ENCODE data around the gene ATPAF1.

ATPAF1 gene

DNA sequence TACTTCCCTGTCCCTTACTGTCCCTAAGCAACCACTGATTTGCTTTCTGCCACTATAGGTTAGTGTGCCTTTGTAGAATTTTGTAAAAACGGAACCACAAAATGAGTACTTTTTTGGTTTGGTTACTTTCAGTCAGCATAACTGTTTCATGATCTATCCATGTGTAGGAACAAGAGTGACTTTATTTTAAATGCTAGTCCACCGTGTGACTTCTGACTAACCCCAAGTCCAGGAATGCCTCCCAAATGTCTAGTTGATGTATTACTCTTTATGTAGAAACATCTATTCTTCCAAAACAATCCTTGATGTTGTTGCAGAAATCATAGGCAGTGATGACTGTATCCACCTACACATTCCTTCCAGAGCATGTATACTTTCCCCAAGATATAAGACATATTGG, 21.3 kb downstream of the ATPAF1 start:
- no peak for FAIRE-seq

DNA sequence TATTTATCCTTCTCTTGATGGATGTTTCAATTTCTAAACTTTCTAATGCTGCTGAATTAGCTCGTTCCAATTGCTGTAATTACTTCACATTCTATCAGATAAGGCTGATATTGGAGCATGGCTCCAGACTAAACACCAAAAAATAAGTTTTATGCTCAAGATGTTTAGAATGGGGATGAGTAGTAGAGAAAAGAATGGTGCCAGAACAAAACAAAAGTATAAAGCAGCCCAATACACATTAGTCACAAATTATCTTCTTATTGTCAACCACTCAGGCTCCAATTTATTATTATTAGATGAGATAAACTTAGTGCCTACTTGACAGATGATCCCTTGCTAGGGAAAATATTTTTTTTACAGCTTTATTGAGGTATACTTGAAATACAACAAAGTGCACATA, 21.8 kb downstream of the ATPAF1 start:
- no peak for FAIRE-seq

DNA sequence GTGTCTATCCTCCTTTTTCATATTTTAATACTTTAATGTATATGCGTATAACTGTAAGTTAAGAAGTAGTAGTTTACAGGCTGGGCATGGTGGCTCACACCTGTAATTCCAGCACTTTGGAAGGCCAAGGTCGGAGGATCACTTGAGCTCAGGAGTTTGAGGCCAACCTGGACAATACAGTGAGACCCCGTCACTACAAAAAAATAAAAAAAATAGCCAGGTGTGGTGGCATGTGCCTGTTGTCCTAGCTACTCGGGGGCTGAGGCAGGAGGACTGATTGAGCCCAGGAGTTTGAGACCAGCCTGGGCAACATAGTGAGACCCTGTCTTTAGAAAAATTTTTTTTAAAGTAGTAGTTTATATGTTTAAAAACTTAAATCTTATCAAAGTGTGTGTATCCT, 22.3 kb downstream of the ATPAF1 start:
- FAIRE-seq = no peak

DNA sequence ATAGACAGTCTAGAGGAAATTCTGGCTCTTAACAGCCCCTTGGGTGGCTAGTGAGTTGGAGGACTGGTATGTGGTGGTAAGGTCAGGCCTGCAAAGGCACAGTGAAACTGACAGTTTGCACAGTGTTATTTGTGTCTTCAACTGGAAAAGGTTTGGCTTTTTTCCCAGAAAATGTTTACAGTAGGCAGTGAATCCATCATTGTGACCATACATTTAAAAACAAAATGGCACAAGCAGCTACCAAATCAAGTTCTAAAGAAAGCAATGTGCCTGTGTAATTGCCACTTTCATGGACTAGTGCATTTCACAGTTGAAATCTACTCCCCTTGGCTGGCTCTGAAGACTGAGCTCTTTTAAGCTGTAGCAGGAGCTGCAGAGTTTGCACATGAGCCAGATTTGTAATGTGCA, 24.8 kb downstream of the ATPAF1 start:
- FAIRE-seq = peak; percentile 89

DNA sequence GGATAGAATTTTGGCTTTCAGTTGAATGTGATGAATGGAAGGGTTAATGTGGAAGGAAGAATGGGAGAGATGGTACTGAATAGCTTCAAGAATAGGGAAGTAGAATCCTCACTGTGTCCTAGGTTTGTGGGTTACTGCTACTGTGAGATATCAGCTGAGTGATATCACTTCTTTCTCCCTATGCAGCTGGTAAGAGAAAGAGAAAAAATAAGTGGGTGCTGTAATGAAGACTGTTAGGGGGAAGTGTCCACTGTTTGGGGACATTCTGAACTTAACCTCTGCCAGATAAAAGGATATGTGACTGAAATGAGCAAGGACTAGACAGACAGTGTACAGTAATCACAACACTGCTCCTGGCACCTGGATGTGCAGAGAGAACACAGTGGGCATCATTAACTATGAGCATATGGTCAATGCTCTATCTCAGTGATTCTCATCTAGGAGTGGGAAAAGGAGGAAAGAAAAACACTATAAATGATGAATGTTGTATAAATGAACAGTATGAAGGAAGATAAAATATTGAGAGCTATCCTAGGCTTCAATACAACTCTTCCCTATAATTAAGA, 26.0 kb downstream of the ATPAF1 start:
- no peak for FAIRE-seq

DNA sequence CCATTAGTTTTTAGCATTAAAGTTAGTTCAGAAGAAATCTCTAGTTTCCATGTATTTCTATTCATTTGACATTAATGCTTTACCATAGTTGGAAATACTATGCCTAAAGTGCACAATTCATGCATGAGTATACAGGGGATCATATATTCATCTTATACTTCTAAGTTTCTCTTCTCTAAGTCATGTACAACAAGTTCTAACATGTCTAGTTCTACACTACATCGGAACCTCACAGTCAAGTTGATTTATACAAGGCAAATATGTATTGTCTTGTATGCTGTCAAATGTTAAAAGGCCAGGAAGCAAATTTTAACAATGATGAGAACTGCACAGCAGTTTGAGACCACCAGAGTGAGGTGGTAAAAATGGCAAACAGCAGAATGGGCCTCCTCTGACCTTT, 28.6 kb downstream of the ATPAF1 start:
- FAIRE-seq = no peak

DNA sequence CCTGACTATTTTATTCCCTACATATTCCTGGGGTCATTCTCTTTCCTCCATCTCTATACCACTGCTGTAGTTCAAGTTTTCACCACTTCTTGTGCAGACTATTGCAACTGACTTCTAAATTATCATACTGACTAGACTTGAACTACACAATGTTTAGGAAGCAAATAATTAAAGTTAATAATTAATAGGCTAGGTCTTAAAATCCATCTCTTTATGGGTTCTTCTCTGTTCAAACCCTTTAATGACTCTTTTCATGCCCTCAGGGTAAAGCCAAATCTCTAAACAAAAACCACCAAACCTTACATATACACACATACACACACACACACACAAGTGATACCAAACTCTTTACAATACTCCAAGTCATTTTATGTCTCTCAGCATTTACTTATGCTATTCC, 29.2 kb downstream of the ATPAF1 start:
- no peak for FAIRE-seq

DNA sequence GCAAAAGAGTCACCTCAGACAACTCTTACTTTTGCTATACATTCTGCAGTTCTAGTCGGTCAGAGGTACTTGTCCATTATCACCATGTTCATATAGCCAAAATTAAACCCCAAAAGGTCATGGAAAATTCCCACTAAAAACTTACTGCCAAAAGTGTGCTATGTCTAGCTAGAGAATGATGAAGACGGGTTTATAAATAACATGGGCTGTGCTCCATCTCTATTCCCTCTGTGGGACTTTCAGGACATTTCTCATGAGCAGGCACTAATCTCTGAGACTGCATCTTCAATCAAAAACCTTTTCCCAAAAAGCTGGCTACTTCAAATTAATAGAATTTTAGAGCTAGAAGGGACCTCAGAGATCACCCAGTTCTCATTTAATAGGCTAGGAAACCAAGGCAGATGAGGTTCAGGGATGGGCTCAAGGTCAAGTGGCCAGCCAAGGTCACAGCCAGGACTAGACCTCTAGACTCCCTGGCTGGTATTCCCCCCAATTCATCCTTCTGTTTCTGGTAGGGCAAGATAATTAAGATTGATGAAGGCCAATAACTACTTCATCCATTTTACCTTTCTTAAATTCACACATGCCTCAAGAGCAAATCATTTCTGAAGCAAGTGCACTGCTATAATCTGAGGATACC, 30.6 kb downstream of the ATPAF1 start:
- no peak for FAIRE-seq

DNA sequence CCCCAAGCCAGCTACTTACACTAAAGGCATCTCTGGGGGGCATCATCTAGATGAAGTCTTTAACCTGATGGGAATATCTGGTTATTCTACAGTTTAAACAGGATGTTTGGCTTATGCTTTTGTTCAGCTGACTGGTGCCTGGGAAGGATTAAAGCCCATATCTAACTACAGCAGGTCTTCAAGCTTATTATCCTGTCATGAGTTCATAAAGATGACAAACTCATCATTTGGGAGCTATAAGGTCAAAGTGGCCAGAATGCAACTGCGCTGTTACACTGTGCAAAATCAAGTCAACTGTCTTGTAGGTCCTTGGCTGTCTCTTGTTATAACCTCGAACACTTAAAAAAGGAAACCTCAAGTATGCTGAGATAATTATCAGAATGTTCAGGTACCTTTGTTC, 33.0 kb downstream of the ATPAF1 start:
- no peak for FAIRE-seq

DNA sequence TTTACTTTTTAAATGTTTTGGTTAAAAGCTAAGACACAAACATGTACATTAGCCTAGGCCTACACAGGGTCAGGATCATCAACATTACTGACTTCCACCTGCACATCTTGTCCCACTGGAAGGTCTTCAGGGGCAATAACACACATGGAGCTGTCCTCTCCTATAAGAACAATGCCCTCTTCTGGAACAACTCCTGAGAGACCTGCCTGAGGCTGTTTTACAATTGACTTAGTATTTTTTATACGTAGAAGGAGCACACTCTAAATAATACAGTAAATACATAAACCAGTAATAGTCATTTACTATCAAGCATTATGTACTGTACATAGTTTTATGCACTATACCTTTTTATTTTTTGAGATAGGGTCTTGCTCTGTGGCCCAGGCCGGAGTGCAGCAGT, 37.4 kb downstream of the ATPAF1 start:
- FAIRE-seq = no peak

DNA sequence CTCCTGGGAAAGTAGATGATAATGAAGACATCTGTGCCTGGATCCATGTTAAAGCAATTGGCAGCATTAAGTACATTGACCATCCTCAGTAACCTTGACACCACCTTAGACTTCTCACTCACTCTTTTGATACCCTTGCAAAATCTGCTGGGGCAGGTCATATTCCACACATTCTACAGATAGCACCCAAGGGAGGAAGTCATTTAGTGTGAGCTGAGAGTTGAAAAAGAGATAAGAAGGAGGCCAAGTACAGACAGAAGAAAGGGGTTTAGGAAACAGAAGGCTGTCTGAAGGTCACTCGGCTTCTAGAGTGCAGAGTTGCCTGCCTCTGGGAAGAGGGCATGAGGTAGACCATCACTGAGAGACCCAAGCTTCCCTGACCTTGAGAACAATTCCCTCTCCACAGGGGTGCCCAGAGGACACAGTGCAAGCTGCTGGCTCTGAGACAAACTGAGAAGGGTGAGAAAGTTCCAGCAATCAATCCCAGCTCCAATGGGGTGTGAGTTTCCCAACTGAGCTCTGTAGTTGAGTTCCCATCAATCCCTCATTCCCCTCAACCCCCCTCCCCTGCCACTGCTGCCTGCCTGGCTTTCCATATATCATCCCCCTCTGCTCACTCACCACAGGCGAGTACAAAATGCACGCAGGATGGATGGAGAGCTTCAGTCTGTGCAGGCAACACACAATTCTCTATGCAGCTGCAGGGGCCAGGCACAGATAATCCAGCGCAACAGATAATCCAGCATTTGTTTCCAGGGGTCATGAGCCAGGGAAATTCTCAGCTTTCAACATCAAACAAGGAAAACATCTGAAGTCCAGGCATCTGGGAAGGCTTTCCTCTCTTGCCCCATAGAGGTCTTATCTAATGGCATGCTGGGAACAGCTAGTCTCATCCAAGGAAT, 44.2 kb downstream of the ATPAF1 start:
- FAIRE-seq = no peak

DNA sequence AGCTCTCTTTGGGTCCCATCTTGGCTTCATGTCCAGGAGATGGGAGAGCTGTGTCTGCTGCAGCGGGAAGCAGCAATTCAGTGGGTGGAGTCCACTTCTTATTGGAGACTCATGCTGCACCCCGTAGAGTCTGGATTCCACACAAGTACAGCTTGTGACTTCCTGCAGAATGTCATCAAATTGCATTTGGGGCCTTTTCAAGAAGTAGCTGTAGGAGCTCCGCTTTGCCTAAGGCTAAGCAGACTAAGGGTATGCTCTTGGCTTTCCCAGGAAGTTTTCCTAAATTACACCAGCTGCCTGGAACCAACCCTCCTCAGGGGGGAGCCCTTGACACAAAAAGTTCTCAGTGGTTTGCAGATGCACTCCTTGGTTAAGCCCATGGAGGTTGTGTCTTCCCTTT, 45.8 kb downstream of the ATPAF1 start:
- FAIRE-seq = no peak

DNA sequence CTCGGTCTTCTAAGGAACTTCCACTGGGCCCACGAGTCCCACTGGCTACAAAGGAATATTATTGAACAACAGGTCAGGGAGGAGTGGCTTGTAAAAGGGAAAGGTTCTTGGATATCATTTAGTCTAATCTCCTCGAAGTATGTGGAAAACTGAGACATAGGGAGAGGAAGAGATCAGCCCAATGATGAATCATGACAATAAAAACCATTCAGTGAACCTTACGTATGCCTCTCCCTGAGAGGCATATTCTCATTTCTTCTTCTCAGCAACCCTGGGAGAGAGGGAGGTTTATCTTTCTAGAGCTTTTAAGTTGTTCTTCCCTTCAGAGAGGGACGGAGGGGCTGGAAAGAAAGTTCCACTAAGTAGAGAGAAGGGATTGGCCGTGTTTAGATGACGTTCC, 46.2 kb downstream of the ATPAF1 start:
- no peak for FAIRE-seq

DNA sequence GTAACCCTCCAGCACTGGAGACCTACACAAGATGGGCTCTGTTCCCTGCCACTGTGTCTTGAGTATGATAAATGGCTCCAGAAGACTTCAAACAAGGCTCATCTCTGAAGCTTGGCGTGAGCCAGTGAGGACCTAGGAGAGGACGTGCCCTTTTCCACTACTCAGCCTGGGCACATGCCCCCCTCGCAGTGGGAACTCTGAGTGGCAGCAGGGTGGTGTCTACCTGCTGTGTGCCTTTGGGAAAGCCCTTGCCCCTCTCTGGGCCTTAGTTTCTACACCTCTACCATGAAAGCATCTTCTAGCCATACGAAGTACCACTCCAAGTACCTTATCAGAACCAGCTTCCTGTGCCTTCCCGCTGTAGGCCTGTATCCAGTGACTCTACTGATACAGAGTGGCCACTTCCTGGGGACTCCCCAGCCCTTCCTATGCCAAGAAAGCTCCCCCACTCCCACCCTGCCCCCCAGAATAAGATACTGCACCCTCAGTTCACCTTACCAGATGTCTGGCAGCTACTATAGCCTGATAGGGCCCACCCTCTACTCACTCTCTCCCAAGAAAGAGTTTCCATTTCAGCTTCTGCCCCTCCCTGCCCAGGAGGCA, 48.4 kb downstream of the ATPAF1 start:
- no peak for FAIRE-seq

DNA sequence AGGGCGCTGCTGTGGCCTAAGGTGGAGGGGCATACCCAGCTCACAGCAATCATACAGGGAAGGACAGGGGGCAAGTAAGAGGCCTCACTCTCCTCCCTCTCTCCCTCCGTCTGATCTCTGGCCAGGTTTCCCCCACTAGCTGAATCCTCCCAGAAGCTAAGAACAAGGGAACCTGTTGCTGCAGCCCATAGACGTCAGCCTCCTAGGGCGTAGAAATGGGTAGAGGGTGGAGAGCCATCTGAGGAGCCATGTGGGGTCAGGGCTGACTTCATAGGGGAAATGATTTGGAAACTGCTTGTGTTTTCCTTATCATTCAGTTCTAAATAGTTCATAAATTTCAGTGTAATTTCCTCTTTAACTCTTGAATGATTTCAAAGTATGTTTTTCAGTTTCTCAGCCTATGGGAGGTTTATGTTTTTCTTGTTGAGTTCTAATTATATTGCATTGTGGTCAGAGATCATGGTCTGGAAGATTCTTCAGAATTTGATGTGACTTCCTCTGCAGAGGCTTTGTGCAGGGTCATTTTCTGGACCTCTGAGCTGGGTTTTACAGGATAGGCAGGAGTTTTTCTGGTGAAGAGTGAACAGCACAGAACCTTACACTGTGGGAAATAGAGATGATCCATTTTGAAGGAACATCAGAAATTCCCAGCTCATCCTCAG, 49.3 kb downstream of the ATPAF1 start:
- no peak for FAIRE-seq

DNA sequence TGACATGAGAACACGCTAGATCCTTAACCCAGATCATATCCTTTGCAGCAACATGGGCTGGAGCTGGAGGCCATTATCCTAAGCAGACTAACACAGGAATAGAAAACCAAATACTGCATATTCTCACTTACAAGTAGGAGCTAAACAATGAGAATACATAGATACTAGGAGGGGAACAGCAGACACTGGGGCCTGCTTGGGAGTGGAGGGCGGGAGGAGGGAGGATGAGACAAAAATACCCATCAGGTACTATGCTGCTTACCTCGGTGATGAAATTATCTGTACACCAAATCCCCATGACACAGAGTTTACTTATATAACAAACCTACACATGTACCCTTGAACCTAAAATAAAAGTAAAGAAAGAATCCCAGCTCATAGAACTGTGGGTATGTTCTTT, 50.3 kb downstream of the ATPAF1 start:
- no peak for FAIRE-seq

DNA sequence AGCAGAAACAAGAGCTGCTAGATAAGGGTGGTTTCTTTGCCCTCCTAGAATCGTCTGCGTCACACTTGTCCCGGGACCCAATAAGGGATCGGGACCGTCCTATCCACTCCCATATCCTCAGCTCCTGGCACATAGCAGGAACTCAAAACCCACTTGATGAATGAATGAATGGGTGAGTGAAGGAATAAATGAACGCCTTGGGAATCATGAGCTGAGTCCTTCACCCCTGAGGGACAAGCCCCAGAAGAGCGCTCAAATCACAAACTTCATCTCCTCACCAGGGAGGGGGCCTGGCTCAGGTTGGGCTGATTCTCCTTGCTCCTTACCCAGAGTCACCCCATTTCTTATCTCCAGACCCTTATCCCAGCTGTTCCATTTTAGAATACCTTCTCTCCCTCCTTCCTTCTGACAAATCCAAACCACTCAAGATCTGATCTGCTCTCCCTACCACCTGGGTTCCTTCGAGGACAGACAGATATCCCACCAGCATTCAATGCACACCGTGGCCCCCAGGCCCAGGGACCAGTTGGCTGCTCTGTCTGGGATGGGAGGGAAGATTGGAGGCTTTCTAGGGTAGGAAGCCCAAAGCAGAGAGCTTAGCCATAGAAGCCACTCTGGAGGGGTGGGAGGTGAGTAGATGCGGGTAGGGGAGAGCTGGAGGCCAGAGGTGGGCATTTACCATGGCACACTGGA, 50.9 kb downstream of the ATPAF1 start:
- FAIRE-seq = no peak

DNA sequence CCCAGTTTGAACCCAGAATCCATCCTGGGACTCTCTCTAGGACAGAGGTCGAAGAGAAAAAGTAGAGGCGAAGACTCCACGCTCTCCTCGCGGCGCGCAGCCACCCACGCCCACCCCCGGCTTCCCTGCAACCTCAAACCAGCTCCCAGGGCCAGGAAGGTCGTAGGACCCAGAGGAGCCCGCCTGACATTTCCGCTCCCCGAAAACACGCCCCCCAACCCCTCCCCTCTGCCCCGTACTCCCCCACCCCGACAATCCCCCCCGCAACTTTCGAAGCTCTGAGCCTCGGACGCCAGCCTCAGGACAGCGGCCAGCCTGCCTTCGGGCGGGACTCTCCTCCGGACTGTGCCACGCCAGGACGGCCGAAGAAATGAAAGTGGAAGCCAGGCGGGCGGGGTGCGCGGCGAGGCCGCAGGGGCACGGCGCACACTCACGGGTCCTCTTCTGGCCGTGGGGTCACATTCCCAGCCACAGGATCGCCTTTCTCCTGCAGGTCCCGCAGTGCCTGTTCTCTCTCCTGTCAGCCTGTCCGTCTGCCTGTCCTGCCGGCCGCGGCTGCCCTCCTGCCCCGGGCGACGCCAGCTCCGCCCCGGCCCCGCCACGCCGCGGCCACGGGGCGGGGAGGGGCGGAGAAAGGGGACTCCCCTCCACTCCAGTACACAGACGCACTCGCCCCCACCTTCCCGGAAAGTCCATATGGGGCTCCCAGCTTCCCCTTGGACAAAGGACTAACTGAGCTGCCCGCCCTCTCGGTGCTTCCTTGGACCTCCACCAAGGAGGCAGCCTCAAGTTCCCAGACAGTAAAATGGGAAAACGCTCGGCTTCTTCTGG, 51.7 kb downstream of the ATPAF1 start, which contains the start of gene MOB3C:
TSS of gene MOB3C (minus strand) at position 535 of the 831 bp plus-strand sequence. CDS start 3,490 bp downstream, outside the sequence.
- FAIRE-seq = no peak

DNA sequence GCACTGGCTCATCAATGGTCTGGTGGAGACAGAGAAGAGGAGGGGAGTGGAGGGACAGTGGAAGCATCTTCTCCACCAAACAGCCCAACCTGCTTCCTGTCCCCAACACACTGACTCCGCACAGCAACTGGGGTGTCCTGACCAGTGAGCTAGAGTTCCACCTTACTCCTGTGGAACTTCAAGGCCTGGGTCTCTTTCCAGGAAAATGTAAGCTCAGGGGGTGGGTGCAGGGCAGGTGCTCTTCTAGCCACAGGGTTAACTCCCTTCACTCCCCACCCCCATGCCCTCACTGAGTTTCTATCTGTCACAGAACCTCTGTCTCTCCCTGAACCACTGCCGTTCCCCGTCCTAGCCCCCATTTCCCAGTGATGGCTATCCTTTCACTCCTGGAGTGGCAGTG, 52.4 kb downstream of the ATPAF1 start:
- FAIRE-seq = no peak

DNA sequence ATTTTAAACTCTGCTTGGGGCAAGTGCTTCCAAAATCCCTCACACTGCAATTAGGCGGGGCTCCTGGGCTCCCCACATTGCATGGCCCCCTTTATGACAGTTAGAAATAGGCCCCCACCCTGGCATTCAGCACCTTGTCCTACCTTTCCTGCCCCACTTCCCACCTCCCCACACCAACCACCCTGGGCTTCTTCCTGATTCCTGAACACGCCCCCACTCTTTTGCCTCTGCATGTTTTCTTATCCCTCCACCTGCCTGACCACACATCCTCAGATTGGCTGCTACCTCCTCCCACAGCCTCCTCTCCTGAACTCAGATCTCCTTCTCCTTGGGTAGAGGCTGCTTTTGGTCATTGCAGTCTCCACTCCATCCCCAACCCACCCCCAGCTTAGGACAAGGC, 53.1 kb downstream of the ATPAF1 start:
- FAIRE-seq = no peak

DNA sequence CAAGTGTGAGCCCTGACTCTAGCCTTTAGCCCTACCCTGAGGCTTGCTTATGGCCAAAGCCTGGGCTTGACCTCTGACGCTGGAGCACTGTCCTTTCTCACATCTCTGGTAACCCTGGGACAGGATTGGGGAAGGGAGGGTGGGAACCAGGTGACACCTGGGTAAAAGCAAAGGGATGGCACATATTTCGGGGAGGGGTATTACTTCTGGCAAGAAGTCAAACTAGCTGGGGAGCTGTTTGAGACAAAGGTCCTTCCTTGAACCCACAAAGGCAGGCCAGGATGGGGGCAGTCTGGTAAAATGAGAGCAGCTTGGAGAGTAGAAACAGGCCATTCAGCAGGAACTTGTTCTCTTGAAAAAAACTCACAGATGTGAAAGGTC, 53.6 kb downstream of the ATPAF1 start:
- FAIRE-seq = no peak

All from islet of Langerhans (tissue), 1 donor.